GM06990 (cell line): ENCODE data around the gene KRTAP13-2.

ENCODE experiments used
- DNase-seq: peaks from one replicate; pipeline ENCODE4 v3.0.0-alpha.2; 2011; ENCODE audit not compliant: insufficient read length; ENCODE audit errors: extremely low read depth
- H3K27me3 ChIP-seq: replicated peaks from 2 replicates; pipeline ENCODE4 v1.6.0; 2011; ENCODE audit warnings: low read length; ENCODE audit not compliant: control insufficient read depth, insufficient read depth
- H3K36me3 ChIP-seq: 2 replicates; pipeline ENCODE4 v1.5.1; 2011; ENCODE audit warnings: low read length; ENCODE audit not compliant: control insufficient read depth, insufficient read depth
- H3K4me3 ChIP-seq: replicated peaks from 2 replicates; pipeline ENCODE4 v1.5.1; 2011; ENCODE audit warnings: low read depth, mild to moderate bottlenecking, control low read depth, low read length
- CTCF ChIP-seq: IDR thresholded peaks from 2 replicates; pipeline ENCODE4 v1.5.1; 2011; ENCODE audit warnings: low read length, control low read depth, mild to moderate bottlenecking, inconsistent platforms; ENCODE audit not compliant: insufficient read depth, poor library complexity, severe bottlenecking

The KRTAP13-2 gene

DNA sequence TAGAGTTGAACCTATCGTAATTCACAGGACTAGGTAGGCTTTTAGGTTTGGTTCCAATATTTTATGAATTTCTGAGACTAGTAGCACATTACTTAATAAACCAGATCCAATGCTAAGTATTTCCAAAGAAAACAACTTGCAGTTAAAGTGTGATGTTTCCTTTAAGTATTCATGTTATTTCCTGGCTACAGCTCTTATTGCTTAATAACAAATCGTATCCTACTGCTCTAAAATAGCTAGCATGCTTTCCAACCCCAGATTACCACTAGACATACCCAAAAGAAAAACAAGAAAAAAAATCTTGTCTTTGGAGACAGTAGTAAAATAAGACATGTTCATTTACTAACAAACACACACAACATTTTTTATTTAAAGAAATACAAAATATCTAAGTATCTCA is 35.5 kb downstream of the KRTAP13-2 start:
- no peak for DNase-seq
- Histone ChIP-seq H3K36me3 (no peaks in the 10 kb centered on the region), H3K4me3 (no peak overlapping the region), H3K27me3 (no peaks in the 10 kb centered on the region)
- no peak for TF ChIP-seq CTCF

DNA sequence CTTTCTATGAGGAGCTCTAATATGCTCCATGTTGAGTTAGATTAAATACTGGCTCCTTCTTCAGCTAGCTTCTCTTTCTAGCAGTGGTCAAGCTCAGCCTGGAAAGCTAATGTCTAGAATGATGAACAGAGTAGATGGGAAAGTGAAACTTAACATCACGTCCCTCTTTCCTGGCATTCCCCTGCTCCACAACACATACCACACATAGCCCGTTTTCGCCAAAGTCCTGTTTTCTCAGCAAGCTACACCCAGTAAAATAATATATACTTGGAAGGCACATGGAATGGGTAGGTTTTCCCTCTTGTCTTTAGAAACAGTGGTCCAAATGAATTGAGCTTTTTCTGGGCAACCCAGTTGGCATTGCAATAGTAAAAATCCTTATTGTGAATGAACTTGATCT is 38.3 kb downstream of the KRTAP13-2 start:
- DNase-seq: no peak
- H3K4me3 ChIP-seq: no peak overlapping the region
- no peak for TF ChIP-seq CTCF
- no peaks in the 10 kb centered on the region for H3K36me3 ChIP-seq
- no peaks in the 10 kb centered on the region for H3K27me3 ChIP-seq

- no peak for TF ChIP-seq CTCF
- no peaks in the 10 kb centered on the region for H3K36me3 ChIP-seq
- no peak for DNase-seq
- H3K4me3 ChIP-seq: no peak overlapping the region
- H3K27me3 ChIP-seq: no peaks in the 10 kb centered on the region
These were observed 39.4 kb downstream of the KRTAP13-2 start for GRCh38 chr21:30332681-30333080.

- Histone ChIP-seq H3K4me3 (no peak overlapping the region), H3K27me3 (no peaks in the 10 kb centered on the region), H3K36me3 (no peaks in the 10 kb centered on the region)
- TF ChIP-seq CTCF: no peak
- no peak for DNase-seq
These were observed 42.7 kb downstream of the KRTAP13-2 start for GRCh38 chr21:30329203-30329875.

DNA sequence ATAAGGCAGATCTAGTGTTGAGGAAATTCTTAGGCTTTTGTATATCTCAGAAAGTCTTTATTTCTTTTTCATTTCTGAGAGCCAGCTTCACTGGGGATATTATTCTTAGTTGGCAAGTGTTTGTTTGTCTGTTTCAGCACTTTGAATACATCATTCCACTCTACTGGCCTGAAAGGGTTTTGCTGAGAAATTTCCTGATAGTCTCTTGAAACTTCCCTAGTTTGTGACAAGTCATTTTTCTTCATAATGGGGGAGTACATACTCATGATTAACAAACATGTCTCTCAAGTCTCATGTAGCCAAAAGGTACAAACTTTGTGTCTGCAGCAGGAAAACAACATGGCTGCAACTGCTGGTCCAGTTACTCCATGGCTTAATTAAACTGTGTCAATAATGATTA is 45.7 kb downstream of the KRTAP13-2 start:
- Histone ChIP-seq H3K36me3 (no peaks in the 10 kb centered on the region), H3K27me3 (no peaks in the 10 kb centered on the region), H3K4me3 (no peak overlapping the region)
- DNase-seq: no peak
- TF ChIP-seq CTCF: no peak
